Posterior cingulate gyrus (tissue), 11 donors: Measurements from ENCODE around the gene SMC5.
"Not testable (repeated sequence)": the region's sequence is repeated elsewhere in the genome, so short reads cannot be mapped to it uniquely, and the experiment has no call there.

ENCODE experiments used
- DNase-seq, 10 donors: peaks; one replicate each; pipeline versions ENCODE4 v3.0.0 to v3.0.0-alpha.2; 2020 to 2021; ENCODE audit warnings: mixed read lengths in 3 of 10
- intact Hi-C: fragments of 100-400 bp; cut with DNase I; formaldehyde crosslinking; loops from one replicate; pipeline ENCODE4 v1.15.1; 2023

SMC5 gene

GRCh38 chr9:70400107-70400892 is 141.5 kb downstream of the SMC5 start:
- DNase-seq, result no peak
- intact Hi-C loops, result no loop called here

GRCh38 chr9:70401241-70401640 is 142.5 kb downstream of the SMC5 start:
- intact Hi-C loops, DNase-seq: not testable (repeated sequence)

GRCh38 chr9:70402213-70402612 is 143.4 kb downstream of the SMC5 start:
- DNase-seq, result no peak
- intact Hi-C loops, result no loop called here

GRCh38 chr9:70403166-70403565 is 144.4 kb downstream of the SMC5 start:
- intact Hi-C loops, result no loop called here
- no peak for DNase-seq

GRCh38 chr9:70403618-70404025 is 144.8 kb downstream of the SMC5 start:
- DNase-seq, result no peak
- intact Hi-C loops, result no loop called here

- intact Hi-C loops, result no loop called here
- DNase-seq, result no peak
Measured at GRCh38 chr9:70404261-70404660, 145.5 kb downstream of the SMC5 start.
